Astrocyte (in vitro differentiated cells and primary cell): ENCODE results near the gene BCL7C. TPM values are rescaled to one million over a fixed set of nuclear protein-coding genes. Genes with fewer than 3 reads are reported as not detected.
A peak's percentile ranks its signal among the peaks of the same experiment; 100 is the strongest.

Experiments used
- DNase-seq: peaks from one replicate; pipeline ENCODE4 v3.0.0-alpha.2; 2010; ENCODE audit warnings: low read depth
- FAIRE-seq: peaks from 2 replicates; lab custom pipeline; 2011; peaks lifted over from hg19 to GRCh38; lab: Jason Lieb, UNC
- H2AFZ ChIP-seq: 2 replicates; pipeline ENCODE4 v1.6.0; 2012; ENCODE audit warnings: low read depth, low read length, inconsistent platforms
- H3K27ac ChIP-seq: 2 replicates; pipeline ENCODE4 v1.5.1; 2011; ENCODE audit warnings: low read depth, low read length, inconsistent platforms
- H3K27me3 ChIP-seq: 2 replicates; pipeline ENCODE4 v1.6.0; 2011; ENCODE audit warnings: low read length, inconsistent platforms; ENCODE audit not compliant: insufficient read depth
- H3K36me3 ChIP-seq: 2 replicates; pipeline ENCODE4 v1.5.1; 2011; ENCODE audit warnings: low read length, inconsistent platforms; ENCODE audit not compliant: insufficient read depth
- H3K4me1 ChIP-seq: 2 replicates; pipeline ENCODE4 v1.5.1; 2011; ENCODE audit warnings: low read length, inconsistent platforms; ENCODE audit not compliant: insufficient read depth
- H3K4me2 ChIP-seq: 2 replicates; pipeline ENCODE4 v1.6.0; 2012; ENCODE audit warnings: low read length, inconsistent platforms
- H3K4me3 ChIP-seq: 2 replicates; pipeline ENCODE4 v1.5.1; 2011; ENCODE audit warnings: low read depth, mild to moderate bottlenecking, low read length, inconsistent platforms; ENCODE audit not compliant: insufficient read depth
- H3K79me2 ChIP-seq: 2 replicates; pipeline ENCODE4 v1.6.0; 2012; ENCODE audit warnings: mild to moderate bottlenecking, low read length, inconsistent platforms; ENCODE audit not compliant: insufficient read depth
- H3K9ac ChIP-seq: 2 replicates; pipeline ENCODE4 v1.6.0; 2012; ENCODE audit warnings: mild to moderate bottlenecking, low read length, inconsistent platforms
- H3K9me3 ChIP-seq: 2 replicates; pipeline ENCODE4 v1.5.1; 2012; ENCODE audit warnings: low read depth, mild to moderate bottlenecking, low read length, inconsistent platforms; ENCODE audit not compliant: insufficient read depth
- H4K20me1 ChIP-seq: 2 replicates; pipeline ENCODE4 v1.6.0; 2012; ENCODE audit warnings: low read length, inconsistent platforms; ENCODE audit not compliant: insufficient read depth
- H3K27ac Mint-ChIP-seq: one replicate; pipeline ENCODE4 v1.8.0; 2021; ENCODE audit warnings: mild to moderate bottlenecking, mixed read lengths; ENCODE audit not compliant: unreplicated experiment
- H3K27me3 Mint-ChIP-seq: one replicate; pipeline ENCODE4 v1.8.0; 2021; ENCODE audit warnings: low read depth, mixed read lengths; ENCODE audit not compliant: unreplicated experiment
- H3K36me3 Mint-ChIP-seq: one replicate; pipeline ENCODE4 v1.8.0; 2021; ENCODE audit warnings: low read depth, mixed read lengths; ENCODE audit not compliant: unreplicated experiment
- H3K4me1 Mint-ChIP-seq: one replicate; pipeline ENCODE4 v1.8.0; 2021; ENCODE audit warnings: low read depth, mixed read lengths; ENCODE audit not compliant: unreplicated experiment
- H3K4me3 Mint-ChIP-seq: one replicate; pipeline ENCODE4 v1.8.0; 2021; ENCODE audit warnings: mild to moderate bottlenecking, moderate library complexity, mixed read lengths; ENCODE audit not compliant: unreplicated experiment
- H3K9me3 Mint-ChIP-seq: one replicate; pipeline ENCODE4 v1.8.0; 2021; ENCODE audit warnings: mild to moderate bottlenecking, mixed read lengths; ENCODE audit not compliant: unreplicated experiment
- EZH2 ChIP-seq: IDR thresholded peaks from 2 replicates; pipeline ENCODE4 v1.6.1; 2012; ENCODE audit warnings: mild to moderate bottlenecking, low read length, inconsistent platforms; ENCODE audit not compliant: insufficient read depth
- total RNA-seq: library from RNA; stranded (reverse); gene quantifications from 2 replicates; pipeline ENCODE4 v1.2.1, GENCODE V29; 2021
- TF ChIP-seq, protein P1 (sequence below): IDR thresholded peaks from 2 replicates; pipeline ENCODE4 v1.5.1; 2011; ENCODE audit warnings: low read depth, mild to moderate bottlenecking, inconsistent platforms, low read length, moderate library complexity; ENCODE audit not compliant: insufficient read depth

BCL7C gene
- total RNA-seq, 1 donor from 2014 or later, result 40.7 TPM

DNA sequence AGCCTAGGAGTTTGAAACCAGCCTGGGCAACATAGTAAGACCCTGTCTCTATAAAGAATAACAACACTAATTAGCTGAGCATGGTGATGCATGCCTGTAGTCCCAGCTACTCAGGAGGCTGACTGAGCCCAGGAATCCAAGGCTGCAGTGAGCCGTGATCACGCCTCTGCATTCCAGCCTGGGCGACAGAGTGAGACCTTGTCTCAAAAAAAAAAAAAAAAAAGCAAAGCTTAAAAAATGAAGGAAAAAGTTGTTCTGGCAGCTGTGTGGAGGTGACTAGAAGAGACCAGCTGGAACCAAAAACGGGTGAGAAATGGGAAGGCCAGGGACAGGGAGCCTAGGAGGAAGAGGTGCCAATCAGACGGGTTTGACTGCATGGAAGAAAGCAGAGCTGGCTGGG is 4.2 kb downstream of the BCL7C start:
- peaks cover 9% of the 10 kb centered on the region for H3K4me1 Mint-ChIP-seq
- Histone ChIP-seq H3K4me1 (peaks cover 18% of the 10 kb centered on the region), H3K4me3 (no peak overlapping the region), H3K9me3 (no peaks in the 10 kb centered on the region), H3K79me2 (peaks cover 20% of the 10 kb centered on the region), H3K36me3 (peaks cover 18% of the 10 kb centered on the region), H3K4me2 (no peak overlapping the region), H3K27ac (no peak overlapping the region), H4K20me1 (peaks cover 6% of the 10 kb centered on the region), H3K27me3 (no peaks in the 10 kb centered on the region), H3K9ac (no peak overlapping the region), H2AFZ (no peak overlapping the region)
- FAIRE-seq (no peak), DNase-seq (no peak)
- no peak overlapping the region for H3K4me3 Mint-ChIP-seq
- no peaks in the 10 kb centered on the region for H3K9me3 Mint-ChIP-seq
- peaks cover 18% of the 10 kb centered on the region for H3K36me3 Mint-ChIP-seq
- TF ChIP-seq EZH2, result no peak
- TF ChIP-seq, protein P1, sequence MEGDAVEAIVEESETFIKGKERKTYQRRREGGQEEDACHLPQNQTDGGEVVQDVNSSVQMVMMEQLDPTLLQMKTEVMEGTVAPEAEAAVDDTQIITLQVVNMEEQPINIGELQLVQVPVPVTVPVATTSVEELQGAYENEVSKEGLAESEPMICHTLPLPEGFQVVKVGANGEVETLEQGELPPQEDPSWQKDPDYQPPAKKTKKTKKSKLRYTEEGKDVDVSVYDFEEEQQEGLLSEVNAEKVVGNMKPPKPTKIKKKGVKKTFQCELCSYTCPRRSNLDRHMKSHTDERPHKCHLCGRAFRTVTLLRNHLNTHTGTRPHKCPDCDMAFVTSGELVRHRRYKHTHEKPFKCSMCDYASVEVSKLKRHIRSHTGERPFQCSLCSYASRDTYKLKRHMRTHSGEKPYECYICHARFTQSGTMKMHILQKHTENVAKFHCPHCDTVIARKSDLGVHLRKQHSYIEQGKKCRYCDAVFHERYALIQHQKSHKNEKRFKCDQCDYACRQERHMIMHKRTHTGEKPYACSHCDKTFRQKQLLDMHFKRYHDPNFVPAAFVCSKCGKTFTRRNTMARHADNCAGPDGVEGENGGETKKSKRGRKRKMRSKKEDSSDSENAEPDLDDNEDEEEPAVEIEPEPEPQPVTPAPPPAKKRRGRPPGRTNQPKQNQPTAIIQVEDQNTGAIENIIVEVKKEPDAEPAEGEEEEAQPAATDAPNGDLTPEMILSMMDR, result no peak
- H3K27me3 Mint-ChIP-seq, result no peaks in the 10 kb centered on the region
- H3K27ac Mint-ChIP-seq, result no peak overlapping the region

DNA sequence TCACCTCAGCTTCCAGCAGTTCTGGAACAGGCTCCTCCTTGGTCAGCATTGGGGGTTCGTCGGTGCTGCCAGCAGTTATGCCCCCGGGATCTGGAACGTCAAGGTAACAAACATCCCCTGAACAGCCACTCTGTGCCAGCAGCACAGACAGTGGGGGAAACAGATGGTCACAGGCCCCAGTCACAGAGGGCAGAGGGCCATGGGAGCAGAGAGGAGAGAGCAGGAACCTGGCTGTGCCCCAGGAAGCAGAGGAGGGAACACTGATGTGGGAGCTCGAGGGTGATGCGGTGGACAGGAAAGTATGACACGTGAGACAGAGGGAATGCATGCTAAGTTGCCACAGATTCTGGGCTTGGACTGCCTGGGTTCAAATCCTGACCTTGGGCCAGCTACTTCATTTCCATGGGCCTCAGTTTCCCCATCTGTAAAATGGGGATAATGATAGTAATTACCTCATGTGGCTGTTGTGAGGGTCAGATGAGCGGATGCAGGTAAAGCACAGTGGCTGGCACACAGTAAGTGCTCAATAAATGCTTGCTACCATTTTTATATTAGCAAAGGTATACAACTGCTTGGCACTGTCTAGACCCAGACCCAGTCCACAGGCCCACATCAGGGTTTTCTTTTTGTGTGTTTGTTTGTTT is 4.9 kb downstream of the BCL7C start:
- Histone ChIP-seq H3K27ac (no peak overlapping the region), H3K4me3 (no peak overlapping the region), H3K36me3 (peaks cover 19% of the 10 kb centered on the region), H2AFZ (no peak overlapping the region), H3K4me2 (no peak overlapping the region), H3K79me2 (peaks cover 20% of the 10 kb centered on the region), H3K27me3 (no peaks in the 10 kb centered on the region), H3K4me1 (peaks cover 12% of the 10 kb centered on the region), H3K9me3 (no peaks in the 10 kb centered on the region), H4K20me1 (peaks cover 6% of the 10 kb centered on the region), H3K9ac (no peak overlapping the region)
- FAIRE-seq, result no peak
- Mint-ChIP-seq H3K4me3 (no peak overlapping the region), H3K4me1 (peaks cover 9% of the 10 kb centered on the region), H3K27me3 (no peaks in the 10 kb centered on the region), H3K36me3 (peaks cover 18% of the 10 kb centered on the region), H3K27ac (peak overlapping the region; percentile 20), H3K9me3 (no peaks in the 10 kb centered on the region)
- TF ChIP-seq, protein P1, result no peak
- TF ChIP-seq EZH2, result no peak
- no peak for DNase-seq

DNA sequence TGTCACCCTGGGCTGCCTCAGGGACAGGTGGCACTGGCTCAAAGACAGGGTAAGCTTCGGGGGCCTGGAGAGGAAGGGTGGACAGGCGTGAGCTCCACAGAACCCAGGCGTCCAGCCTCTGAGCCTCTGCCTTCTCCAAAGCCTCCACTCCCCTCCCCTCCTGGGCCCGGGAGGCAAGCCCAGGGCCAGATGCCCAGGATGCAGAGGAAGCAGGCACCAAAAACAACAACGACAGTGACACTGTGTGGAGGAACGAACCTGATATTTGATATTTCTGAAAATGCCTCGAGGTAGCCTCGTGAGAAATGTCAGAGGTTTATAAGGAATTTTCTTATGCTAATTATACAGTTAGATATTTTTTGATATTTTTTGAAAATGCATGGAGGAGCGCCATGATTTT is 6.0 kb downstream of the BCL7C start:
- peaks cover 6% of the 10 kb centered on the region for H3K4me1 ChIP-seq
- no peak overlapping the region for H3K27ac ChIP-seq
- peaks cover 19% of the 10 kb centered on the region for H3K36me3 ChIP-seq
- FAIRE-seq (no peak), DNase-seq (no peak)
- peaks cover 12% of the 10 kb centered on the region for H3K79me2 ChIP-seq
- no peaks in the 10 kb centered on the region for H3K27me3 ChIP-seq
- Mint-ChIP-seq H3K27ac (no peak overlapping the region), H3K27me3 (no peaks in the 10 kb centered on the region), H3K4me3 (no peak overlapping the region), H3K36me3 (peaks cover 18% of the 10 kb centered on the region), H3K9me3 (no peaks in the 10 kb centered on the region), H3K4me1 (peaks cover 6% of the 10 kb centered on the region)
- H3K4me3 ChIP-seq, result no peak overlapping the region
- H3K4me2 ChIP-seq, result no peak overlapping the region
- no peak overlapping the region for H2AFZ ChIP-seq
- TF ChIP-seq, protein P1, result no peak
- no peak for TF ChIP-seq EZH2
- peaks cover 3% of the 10 kb centered on the region for H4K20me1 ChIP-seq
- no peak overlapping the region for H3K9ac ChIP-seq
- H3K9me3 ChIP-seq, result no peaks in the 10 kb centered on the region
